C4-2B (cell line): Measurements from ENCODE around the gene POLR1B.

Experiments used
- H3K27ac ChIP-seq: fragments of 450-650 bp; 2 replicates; pipeline ENCODE4 v1.5.1; 2017
- CTCF ChIP-seq: fragments of 450-650 bp; conservative IDR thresholded peaks from 2 replicates; pipeline ENCODE4 v1.5.1; 2017; ENCODE audit warnings: mild to moderate bottlenecking
- ZFX ChIP-seq: fragments of 450-650 bp; IDR thresholded peaks from 2 replicates; pipeline ENCODE4 v1.6.1; 2017

Gene POLR1B

GRCh38 chr2:112591413-112591812 lies 49.1 kb downstream of the POLR1B start:
- peak overlapping the region; percentile 4; the same call in 1 of the 2 replicates for H3K27ac ChIP-seq
- TF ChIP-seq ZFX = no peak
- TF ChIP-seq CTCF = no peak

- TF ChIP-seq CTCF (no peak), ZFX (no peak)
- H3K27ac ChIP-seq = no peak overlapping the region
Measured at GRCh38 chr2:112593736-112594135, 51.5 kb downstream of the POLR1B start.

- H3K27ac ChIP-seq = no peak overlapping the region
- no peak for TF ChIP-seq ZFX
- no peak for TF ChIP-seq CTCF
Measured at GRCh38 chr2:112597537-112598322, 55.5 kb downstream of the POLR1B start.

- no peak overlapping the region for H3K27ac ChIP-seq
- TF ChIP-seq CTCF = no peak
- no peak for TF ChIP-seq ZFX
Measured at GRCh38 chr2:112600634-112601033, 58.4 kb downstream of the POLR1B start.

GRCh38 chr2:112601754-112602153 lies 59.5 kb downstream of the POLR1B start:
- no peak for TF ChIP-seq ZFX
- TF ChIP-seq CTCF = no peak
- no peak overlapping the region for H3K27ac ChIP-seq

GRCh38 chr2:112602917-112603316 lies 60.7 kb downstream of the POLR1B start:
- no peak overlapping the region for H3K27ac ChIP-seq
- no peak for TF ChIP-seq CTCF
- TF ChIP-seq ZFX = no peak

GRCh38 chr2:112603731-112604130 lies 61.5 kb downstream of the POLR1B start:
- TF ChIP-seq CTCF (no peak), ZFX (no peak)
- H3K27ac ChIP-seq = no peak overlapping the region
